ENCODE data around the gene MBD5. TPM values are rescaled to one million over a fixed set of nuclear protein-coding genes. Genes with fewer than 3 reads are reported as not detected.

The MBD5 gene
- polyA plus RNA-seq, 1 of the 3 experiments (the other 2 are of a cell fraction): 7.4 TPM

DNA sequence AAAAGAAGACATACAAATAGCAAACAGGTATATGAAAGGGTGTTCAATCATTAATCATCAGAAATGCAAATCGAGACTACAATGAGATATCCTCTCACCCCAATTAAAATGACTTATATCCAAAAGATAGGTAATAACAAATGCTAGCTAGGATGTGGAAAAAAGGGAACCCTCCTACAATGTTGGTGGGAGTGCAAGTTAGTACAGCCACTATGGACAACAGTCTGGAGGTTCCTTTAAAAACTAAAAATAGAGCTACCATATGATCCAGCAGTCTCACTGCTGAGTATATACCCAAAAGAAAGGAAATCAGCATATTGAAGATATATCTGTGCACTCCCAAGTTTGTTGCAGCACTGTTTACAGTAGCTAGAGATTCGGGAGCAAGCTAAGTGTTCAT, 271.5 kb downstream of the MBD5 start:
- Histone ChIP-seq H3K9me3 (no peaks in the 10 kb centered on the region), H3K4me1 (ENCODE audit: control insufficient read depth in 1 of 2, insufficient read depth in 2 of 2, low read depth in 1 of 2, low read length in 1 of 2) (0 out of 4 replicates have a peak, but pooled peaks cover 0 to 3% of the 10 kb centered on the region in 2 experiments), H3K36me3 (replicated peaks in 1 of 2; ENCODE audit: control insufficient read depth in 1 of 2, insufficient read depth in 2 of 2, low read length in 1 of 2) (peaks cover 0 to 4% of the 10 kb centered on the region in 2 experiments), H3K4me2 (no peak overlapping the region), H3K9ac (no peak overlapping the region), H3K4me3 (ENCODE audit: low read depth in 2 of 2, low read length in 1 of 2) (no peak overlapping the region), H3K79me2 (ENCODE audit: insufficient read depth) (no peaks in the 10 kb centered on the region; the same call in 1 of the 2 replicates), H2AFZ (ENCODE audit: low read depth) (no peak overlapping the region), H4K20me1 (ENCODE audit: insufficient read depth) (no peaks in the 10 kb centered on the region), H3K27me3 (ENCODE audit: insufficient read depth) (no peaks in the 10 kb centered on the region), H3K27ac (ENCODE audit: low read depth in 2 of 2, low read length in 1 of 2) (no peak overlapping the region), H3F3A (replicated peaks; ENCODE audit: insufficient read depth) (no peaks in the 10 kb centered on the region), H3K9me2 (no peaks in the 10 kb centered on the region)
- no peak for DNase-seq
- ChIA-PET POLR2A (no interaction called here), CTCF (no interaction called here)
- 87% methylated on average over 2 of the region's 2 CpGs for WGBS (ENCODE audit: low lambda C conversion rate)
- no peak for TF ChIP-seq RFX5 (IDR thresholded peaks at IDR 0.05; ENCODE audit: low read length)
- TF ChIP-seq TEAD4 (IDR thresholded peaks at IDR 0.05; ENCODE audit: borderline replicate concordance, insufficient read depth): no peak
- TF ChIP-seq, protein P1, sequence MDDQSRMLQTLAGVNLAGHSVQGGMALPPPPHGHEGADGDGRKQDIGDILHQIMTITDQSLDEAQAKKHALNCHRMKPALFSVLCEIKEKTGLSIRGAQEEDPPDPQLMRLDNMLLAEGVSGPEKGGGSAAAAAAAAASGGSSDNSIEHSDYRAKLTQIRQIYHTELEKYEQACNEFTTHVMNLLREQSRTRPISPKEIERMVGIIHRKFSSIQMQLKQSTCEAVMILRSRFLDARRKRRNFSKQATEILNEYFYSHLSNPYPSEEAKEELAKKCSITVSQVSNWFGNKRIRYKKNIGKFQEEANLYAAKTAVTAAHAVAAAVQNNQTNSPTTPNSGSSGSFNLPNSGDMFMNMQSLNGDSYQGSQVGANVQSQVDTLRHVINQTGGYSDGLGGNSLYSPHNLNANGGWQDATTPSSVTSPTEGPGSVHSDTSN (IDR thresholded peaks at IDR 0.05): no peak
- no peak for TF ChIP-seq EZH2phosphoT487 (IDR thresholded peaks at IDR 0.05; ENCODE audit: borderline replicate concordance, low read depth)
- no peak for TF ChIP-seq FOXJ3 (CRISPR knock-in tag; IDR thresholded peaks at IDR 0.05)
- TF ChIP-seq ELF1 (IDR thresholded peaks at IDR 0.05): no peak
- TF ChIP-seq SIN3A (IDR thresholded peaks at IDR 0.05; ENCODE audit: borderline replicate concordance, low read depth, low read length): no peak
- TF ChIP-seq RAD21 (IDR thresholded peaks at IDR 0.05; ENCODE audit: low read length): no peak
- no peak for TF ChIP-seq CHD2 (IDR thresholded peaks at IDR 0.05; ENCODE audit: low read length, partially characterized antibody)

GRCh38 chr2:148298196-148298595, 277.3 kb downstream of the MBD5 start:
- ChIA-PET POLR2A (no interaction called here), CTCF (no interaction called here)
- DNase-seq: no peak
- H2AFZ ChIP-seq (ENCODE audit: low read depth): no peak overlapping the region
- no peaks in the 10 kb centered on the region; the same call in 1 of the 2 replicates for H3K79me2 ChIP-seq (ENCODE audit: insufficient read depth)
- no peaks in the 10 kb centered on the region for H4K20me1 ChIP-seq (ENCODE audit: insufficient read depth)
- H3K4me3 ChIP-seq (ENCODE audit: low read depth in 2 of 2, low read length in 1 of 2): no peak overlapping the region
- H3K9me3 ChIP-seq: no peaks in the 10 kb centered on the region
- H3K27ac ChIP-seq (ENCODE audit: low read depth in 2 of 2, low read length in 1 of 2): no peak overlapping the region
- no peaks in the 10 kb centered on the region for H3F3A ChIP-seq (replicated peaks; ENCODE audit: insufficient read depth)
- no peak overlapping the region for H3K4me2 ChIP-seq
- H3K36me3 ChIP-seq (replicated peaks in 1 of 2; ENCODE audit: control insufficient read depth in 1 of 2, insufficient read depth in 2 of 2, low read length in 1 of 2): peaks cover 0 to 4% of the 10 kb centered on the region in 2 experiments
- no peak overlapping the region for H3K9ac ChIP-seq
- H3K4me1 ChIP-seq (ENCODE audit: control insufficient read depth in 1 of 2, insufficient read depth in 2 of 2, low read depth in 1 of 2, low read length in 1 of 2): peaks cover 0 to 7% of the 10 kb centered on the region in 2 experiments; a peak in 1 of 4 replicates
- H3K9me2 ChIP-seq: no peaks in the 10 kb centered on the region
- TF ChIP-seq NRF1 (IDR thresholded peaks at IDR 0.05; ENCODE audit: low read depth, low read length) (no peak), MAX (IDR thresholded peaks at IDR 0.05; ENCODE audit: low read depth) (no peak), ZBTB33 (IDR thresholded peaks at IDR 0.05; ENCODE audit: borderline replicate concordance, low read depth) (no peak), GATA2 (CRISPR knock-in tag; IDR thresholded peaks at IDR 0.05) (no peak), FOSL2 (IDR thresholded peaks at IDR 0.05; ENCODE audit: borderline replicate concordance, low read depth) (no peak), RAD21 (IDR thresholded peaks at IDR 0.05; ENCODE audit: low read length) (no peak), SMC3 (IDR thresholded peaks at IDR 0.05; ENCODE audit: low read depth, low read length) (no peak), GABPA (IDR thresholded peaks at IDR 0.05; ENCODE audit: low read depth) (no peak), RXRA (IDR thresholded peaks at IDR 0.05; ENCODE audit: borderline replicate concordance, low read depth) (no peak), FOXJ3 (CRISPR knock-in tag; IDR thresholded peaks at IDR 0.05) (no peak), EZH2phosphoT487 (IDR thresholded peaks at IDR 0.05; ENCODE audit: borderline replicate concordance, low read depth) (no peak), RFX5 (IDR thresholded peaks at IDR 0.05; ENCODE audit: low read length) (no peak), SIN3A (IDR thresholded peaks at IDR 0.05; ENCODE audit: borderline replicate concordance, low read depth, low read length) (no peak)
- TF ChIP-seq, protein P2, sequence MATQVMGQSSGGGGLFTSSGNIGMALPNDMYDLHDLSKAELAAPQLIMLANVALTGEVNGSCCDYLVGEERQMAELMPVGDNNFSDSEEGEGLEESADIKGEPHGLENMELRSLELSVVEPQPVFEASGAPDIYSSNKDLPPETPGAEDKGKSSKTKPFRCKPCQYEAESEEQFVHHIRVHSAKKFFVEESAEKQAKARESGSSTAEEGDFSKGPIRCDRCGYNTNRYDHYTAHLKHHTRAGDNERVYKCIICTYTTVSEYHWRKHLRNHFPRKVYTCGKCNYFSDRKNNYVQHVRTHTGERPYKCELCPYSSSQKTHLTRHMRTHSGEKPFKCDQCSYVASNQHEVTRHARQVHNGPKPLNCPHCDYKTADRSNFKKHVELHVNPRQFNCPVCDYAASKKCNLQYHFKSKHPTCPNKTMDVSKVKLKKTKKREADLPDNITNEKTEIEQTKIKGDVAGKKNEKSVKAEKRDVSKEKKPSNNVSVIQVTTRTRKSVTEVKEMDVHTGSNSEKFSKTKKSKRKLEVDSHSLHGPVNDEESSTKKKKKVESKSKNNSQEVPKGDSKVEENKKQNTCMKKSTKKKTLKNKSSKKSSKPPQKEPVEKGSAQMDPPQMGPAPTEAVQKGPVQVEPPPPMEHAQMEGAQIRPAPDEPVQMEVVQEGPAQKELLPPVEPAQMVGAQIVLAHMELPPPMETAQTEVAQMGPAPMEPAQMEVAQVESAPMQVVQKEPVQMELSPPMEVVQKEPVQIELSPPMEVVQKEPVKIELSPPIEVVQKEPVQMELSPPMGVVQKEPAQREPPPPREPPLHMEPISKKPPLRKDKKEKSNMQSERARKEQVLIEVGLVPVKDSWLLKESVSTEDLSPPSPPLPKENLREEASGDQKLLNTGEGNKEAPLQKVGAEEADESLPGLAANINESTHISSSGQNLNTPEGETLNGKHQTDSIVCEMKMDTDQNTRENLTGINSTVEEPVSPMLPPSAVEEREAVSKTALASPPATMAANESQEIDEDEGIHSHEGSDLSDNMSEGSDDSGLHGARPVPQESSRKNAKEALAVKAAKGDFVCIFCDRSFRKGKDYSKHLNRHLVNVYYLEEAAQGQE (IDR thresholded peaks at IDR 0.05; ENCODE audit: low read depth, low read length): no peak
- TF ChIP-seq, protein P3, sequence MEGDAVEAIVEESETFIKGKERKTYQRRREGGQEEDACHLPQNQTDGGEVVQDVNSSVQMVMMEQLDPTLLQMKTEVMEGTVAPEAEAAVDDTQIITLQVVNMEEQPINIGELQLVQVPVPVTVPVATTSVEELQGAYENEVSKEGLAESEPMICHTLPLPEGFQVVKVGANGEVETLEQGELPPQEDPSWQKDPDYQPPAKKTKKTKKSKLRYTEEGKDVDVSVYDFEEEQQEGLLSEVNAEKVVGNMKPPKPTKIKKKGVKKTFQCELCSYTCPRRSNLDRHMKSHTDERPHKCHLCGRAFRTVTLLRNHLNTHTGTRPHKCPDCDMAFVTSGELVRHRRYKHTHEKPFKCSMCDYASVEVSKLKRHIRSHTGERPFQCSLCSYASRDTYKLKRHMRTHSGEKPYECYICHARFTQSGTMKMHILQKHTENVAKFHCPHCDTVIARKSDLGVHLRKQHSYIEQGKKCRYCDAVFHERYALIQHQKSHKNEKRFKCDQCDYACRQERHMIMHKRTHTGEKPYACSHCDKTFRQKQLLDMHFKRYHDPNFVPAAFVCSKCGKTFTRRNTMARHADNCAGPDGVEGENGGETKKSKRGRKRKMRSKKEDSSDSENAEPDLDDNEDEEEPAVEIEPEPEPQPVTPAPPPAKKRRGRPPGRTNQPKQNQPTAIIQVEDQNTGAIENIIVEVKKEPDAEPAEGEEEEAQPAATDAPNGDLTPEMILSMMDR (IDR thresholded peaks at IDR 0.05): no peak
- H3K27me3 ChIP-seq (ENCODE audit: insufficient read depth): no peaks in the 10 kb centered on the region

Measured in SK-N-SH (cell line).